ENCODE data around the gene MUSTN1. TPM values are rescaled to one million over a fixed set of nuclear protein-coding genes. Genes with fewer than 3 reads are reported as not detected.

The MUSTN1 gene
- total and polyA plus RNA-seq, 2 donors (not counting 1 experiment from before 2014, with no cell fraction given): 0.79 to 11.2 TPM

DNA sequence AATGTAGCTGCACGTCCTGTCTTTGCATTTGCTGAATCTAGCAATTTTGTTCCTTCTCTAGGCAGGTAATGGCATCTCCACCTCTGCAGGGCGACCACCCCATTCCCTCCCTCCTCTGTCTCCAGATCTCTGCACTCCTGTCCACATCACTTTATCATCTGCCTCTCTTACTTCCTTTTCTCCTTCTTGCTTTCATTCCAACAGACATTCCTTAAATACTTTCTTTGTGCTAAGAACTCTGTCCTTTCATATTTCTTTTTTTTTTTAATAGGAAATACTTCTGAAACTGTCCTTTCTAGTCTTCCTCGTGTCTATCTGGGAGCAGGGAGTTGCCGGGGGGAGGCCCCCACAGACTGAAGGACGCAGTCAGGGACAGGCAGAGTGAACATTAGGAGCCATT is 33.0 kb downstream of the MUSTN1 start:
- Mint-ChIP-seq H3K27ac (no peak overlapping the region), H3K4me3 (no peak overlapping the region), H3K27me3 (no peaks in the 10 kb centered on the region), H3K4me1 (no peaks in the 10 kb centered on the region), H3K9me3 (ENCODE audit: insufficient read depth) (no peaks in the 10 kb centered on the region)
- TF ChIP-seq EZH2 (IDR thresholded peaks at IDR 0.05; ENCODE audit: borderline replicate concordance, insufficient read depth, low read depth, low read length, poor library complexity, severe bottlenecking): no peak
- TF ChIP-seq, protein P1, sequence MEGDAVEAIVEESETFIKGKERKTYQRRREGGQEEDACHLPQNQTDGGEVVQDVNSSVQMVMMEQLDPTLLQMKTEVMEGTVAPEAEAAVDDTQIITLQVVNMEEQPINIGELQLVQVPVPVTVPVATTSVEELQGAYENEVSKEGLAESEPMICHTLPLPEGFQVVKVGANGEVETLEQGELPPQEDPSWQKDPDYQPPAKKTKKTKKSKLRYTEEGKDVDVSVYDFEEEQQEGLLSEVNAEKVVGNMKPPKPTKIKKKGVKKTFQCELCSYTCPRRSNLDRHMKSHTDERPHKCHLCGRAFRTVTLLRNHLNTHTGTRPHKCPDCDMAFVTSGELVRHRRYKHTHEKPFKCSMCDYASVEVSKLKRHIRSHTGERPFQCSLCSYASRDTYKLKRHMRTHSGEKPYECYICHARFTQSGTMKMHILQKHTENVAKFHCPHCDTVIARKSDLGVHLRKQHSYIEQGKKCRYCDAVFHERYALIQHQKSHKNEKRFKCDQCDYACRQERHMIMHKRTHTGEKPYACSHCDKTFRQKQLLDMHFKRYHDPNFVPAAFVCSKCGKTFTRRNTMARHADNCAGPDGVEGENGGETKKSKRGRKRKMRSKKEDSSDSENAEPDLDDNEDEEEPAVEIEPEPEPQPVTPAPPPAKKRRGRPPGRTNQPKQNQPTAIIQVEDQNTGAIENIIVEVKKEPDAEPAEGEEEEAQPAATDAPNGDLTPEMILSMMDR (IDR thresholded peaks at IDR 0.05): no peak
- no peak for ATAC-seq (ENCODE audit: low read depth)
- DNase-seq: no peak
- CTCF ChIA-PET: no interaction called here
- intact Hi-C loops (cut with micrococcal nuclease): no loop called here
- 83% methylated on average over 5 of the region's 5 CpGs for WGBS (ENCODE audit: insufficient coverage)
- Histone ChIP-seq H4K20me1 (ENCODE audit: control insufficient read depth, insufficient read depth, low read length, poor library complexity, severe bottlenecking) (no peaks in the 10 kb centered on the region), H3K4me2 (replicated peaks; ENCODE audit: low read depth, low read length, poor library complexity, severe bottlenecking) (no peak overlapping the region), H3K9me3 (ENCODE audit: control extremely low read depth in 1 of 3, control insufficient read depth in 2 of 3, insufficient read depth in 1 of 3, low read length in 2 of 3) (peaks cover 0 to 3% (median 0%) of the 10 kb centered on the region in 3 donors), H3K79me2 (ENCODE audit: control insufficient read depth, insufficient read depth, low read length) (no peaks in the 10 kb centered on the region), H3K27me3 (replicated peaks in 1 of 4; ENCODE audit: control extremely low read depth in 1 of 4, control insufficient read depth in 3 of 4, insufficient read depth in 4 of 4, low read length in 3 of 4) (no peaks in the 10 kb centered on the region), H2AFZ (ENCODE audit: insufficient read depth, low read depth, low read length, poor library complexity, severe bottlenecking) (no peak overlapping the region), H3K4me3 (ENCODE audit: control extremely low read depth in 1 of 5, extremely low read depth in 1 of 5, insufficient read depth in 1 of 5, low read depth in 2 of 5, low read length in 4 of 5) (no peak overlapping the region), H3K4me1 (ENCODE audit: control insufficient read depth in 2 of 2, insufficient read depth in 2 of 2, low read length in 2 of 2) (no peaks in the 10 kb centered on the region), H3K36me3 (replicated peaks in 1 of 2; ENCODE audit: control extremely low read depth in 1 of 2, control insufficient read depth in 1 of 2, extremely low read depth in 1 of 2, insufficient read depth in 2 of 2, low read length in 1 of 2) (no peaks in the 10 kb centered on the region), H3K27ac (ENCODE audit: low read length in 2 of 2) (no peak overlapping the region), H3K9ac (ENCODE audit: low read length) (no peak overlapping the region)
- POLR2A ChIA-PET: no interaction called here

- no peak overlapping the region for H3K4me3 ChIP-seq (ENCODE audit: control extremely low read depth in 1 of 5, extremely low read depth in 1 of 5, insufficient read depth in 1 of 5, low read depth in 2 of 5, low read length in 4 of 5)
- H3K36me3 ChIP-seq (replicated peaks in 1 of 2; ENCODE audit: control extremely low read depth in 1 of 2, control insufficient read depth in 1 of 2, extremely low read depth in 1 of 2, insufficient read depth in 2 of 2, low read length in 1 of 2): no peaks in the 10 kb centered on the region
- H3K27ac ChIP-seq (ENCODE audit: low read length in 2 of 2): no peak overlapping the region
- Mint-ChIP-seq H3K27ac (no peak overlapping the region), H3K4me1 (no peaks in the 10 kb centered on the region), H3K9me3 (ENCODE audit: insufficient read depth) (no peaks in the 10 kb centered on the region), H3K4me3 (no peak overlapping the region), H3K27me3 (no peaks in the 10 kb centered on the region)
- H3K79me2 ChIP-seq (ENCODE audit: control insufficient read depth, insufficient read depth, low read length): no peaks in the 10 kb centered on the region
- peaks cover 0 to 3% (median 0%) of the 10 kb centered on the region in 3 donors for H3K9me3 ChIP-seq (ENCODE audit: control extremely low read depth in 1 of 3, control insufficient read depth in 2 of 3, insufficient read depth in 1 of 3, low read length in 2 of 3)
- TF ChIP-seq, protein P1 (IDR thresholded peaks at IDR 0.05): no peak
- no peak for TF ChIP-seq EZH2 (IDR thresholded peaks at IDR 0.05; ENCODE audit: borderline replicate concordance, insufficient read depth, low read depth, low read length, poor library complexity, severe bottlenecking)
- H3K4me2 ChIP-seq (replicated peaks; ENCODE audit: low read depth, low read length, poor library complexity, severe bottlenecking): no peak overlapping the region
- WGBS (ENCODE audit: insufficient coverage): 100% methylated on average over 6 of the region's 7 CpGs
- ATAC-seq (ENCODE audit: low read depth) (no peak), DNase-seq (no peak)
- H3K27me3 ChIP-seq (replicated peaks in 1 of 4; ENCODE audit: control extremely low read depth in 1 of 4, control insufficient read depth in 3 of 4, insufficient read depth in 4 of 4, low read length in 3 of 4): no peaks in the 10 kb centered on the region
- intact Hi-C loops (cut with micrococcal nuclease): no loop called here
- no peaks in the 10 kb centered on the region for H4K20me1 ChIP-seq (ENCODE audit: control insufficient read depth, insufficient read depth, low read length, poor library complexity, severe bottlenecking)
- CTCF ChIA-PET: interaction anchor here (1.3 kb wide), 1 partner anchor 16 kb away, joined by 3 read pairs; no protein-coding TSS in a partner anchor
- H3K9ac ChIP-seq (ENCODE audit: low read length): no peak overlapping the region
- no peaks in the 10 kb centered on the region for H3K4me1 ChIP-seq (ENCODE audit: control insufficient read depth in 2 of 2, insufficient read depth in 2 of 2, low read length in 2 of 2)
- H2AFZ ChIP-seq (ENCODE audit: insufficient read depth, low read depth, low read length, poor library complexity, severe bottlenecking): no peak overlapping the region
- POLR2A ChIA-PET: no interaction called here
Observed at GRCh38 chr3:52800079-52800478, 34.7 kb downstream of the MUSTN1 start.
